ENCODE data around the gene BUB1B.

DNA sequence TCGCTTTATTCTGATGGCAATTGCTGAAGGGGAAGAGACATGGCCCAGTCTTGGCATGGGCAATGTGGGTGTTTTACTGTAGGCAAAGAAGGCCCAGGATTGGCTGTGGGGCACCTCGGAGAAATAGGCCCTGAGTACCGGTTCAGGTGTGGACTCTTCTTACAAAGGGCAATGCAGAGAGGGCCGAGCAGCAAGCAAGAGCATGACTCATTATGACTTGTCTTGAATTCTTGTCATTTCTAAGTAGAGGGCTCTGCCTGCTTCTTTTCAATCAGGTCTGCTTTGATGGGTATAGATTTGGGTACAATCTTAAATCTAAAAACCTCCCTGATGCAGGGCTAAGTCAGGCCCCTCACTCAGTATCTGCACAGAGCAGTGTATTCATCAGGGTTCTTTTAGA, 14.8 kb upstream of the BUB1B start:
- TF ChIP-seq EZH2 (IDR thresholded peaks at IDR 0.05; ENCODE audit: borderline replicate concordance, insufficient read depth, low read length, poor library complexity, severe bottlenecking) (no peak), EP300 (conservative IDR thresholded peaks at IDR 0.05; ENCODE audit: poor library complexity, severe bottlenecking) (no peak)
- TF ChIP-seq, protein P1, sequence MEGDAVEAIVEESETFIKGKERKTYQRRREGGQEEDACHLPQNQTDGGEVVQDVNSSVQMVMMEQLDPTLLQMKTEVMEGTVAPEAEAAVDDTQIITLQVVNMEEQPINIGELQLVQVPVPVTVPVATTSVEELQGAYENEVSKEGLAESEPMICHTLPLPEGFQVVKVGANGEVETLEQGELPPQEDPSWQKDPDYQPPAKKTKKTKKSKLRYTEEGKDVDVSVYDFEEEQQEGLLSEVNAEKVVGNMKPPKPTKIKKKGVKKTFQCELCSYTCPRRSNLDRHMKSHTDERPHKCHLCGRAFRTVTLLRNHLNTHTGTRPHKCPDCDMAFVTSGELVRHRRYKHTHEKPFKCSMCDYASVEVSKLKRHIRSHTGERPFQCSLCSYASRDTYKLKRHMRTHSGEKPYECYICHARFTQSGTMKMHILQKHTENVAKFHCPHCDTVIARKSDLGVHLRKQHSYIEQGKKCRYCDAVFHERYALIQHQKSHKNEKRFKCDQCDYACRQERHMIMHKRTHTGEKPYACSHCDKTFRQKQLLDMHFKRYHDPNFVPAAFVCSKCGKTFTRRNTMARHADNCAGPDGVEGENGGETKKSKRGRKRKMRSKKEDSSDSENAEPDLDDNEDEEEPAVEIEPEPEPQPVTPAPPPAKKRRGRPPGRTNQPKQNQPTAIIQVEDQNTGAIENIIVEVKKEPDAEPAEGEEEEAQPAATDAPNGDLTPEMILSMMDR (IDR thresholded peaks at IDR 0.05; ENCODE audit: poor library complexity, severe bottlenecking) = no peak
